T-cell (primary cell): Measurements from ENCODE around the gene TIPARP. TPM values are rescaled to one million over a fixed set of nuclear protein-coding genes. Genes with fewer than 3 reads are reported as not detected.

Experiments
- ATAC-seq, 4 experiments: fragments of 200-7000 bp in 3 of 4; fragments of 150-1000 bp in 1 of 4; cut with Tn5 transposase; replicated peaks in 1 of 4; 1 replicate in 3 of 4; 2 replicates in 1 of 4; pipeline ENCODE4 v1.10.0; 2021; ENCODE audit warnings: moderate library complexity in 3 of 4, mild to moderate bottlenecking in 2 of 4, moderate number of reproducible peaks in 1 of 4
- CTCF ChIA-PET, 2 donors: fragments of 300-600 bp; sonication (Branson Sonifier 250); formaldehyde crosslinking; loops; one replicate each; lab custom pipeline; 2022; ENCODE audit warnings: antibody characterized with exemption in 2 of 2; lab: Charles Lee
- POLR2A ChIA-PET, 2 donors: fragments of 300-600 bp; sonication (Branson Sonifier 250); formaldehyde crosslinking; loops; one replicate each; lab custom pipeline; 2022; ENCODE audit warnings: antibody characterized with exemption in 2 of 2; lab: Charles Lee
- DNase-seq, 35 experiments: peaks; one replicate each; pipeline versions ENCODE4 v3.0.0 to v3.0.0-alpha.2; 2013 to 2023
- H3K27ac ChIP-seq: one replicate; pipeline ENCODE4 v1.5.1; 2013; ENCODE audit warnings: low read length
- H3K27me3 ChIP-seq, 2 experiments: replicated peaks in 1 of 2; 1 replicate in 1 of 2; 2 replicates in 1 of 2; pipeline versions ENCODE4 v1.6.1 to v1.7.0; 2013; ENCODE audit warnings: low read length in 1 of 2, mixed read lengths in 1 of 2; ENCODE audit not compliant: control insufficient read depth in 2 of 2, insufficient read depth in 2 of 2; ENCODE audit errors: extremely low read depth in 1 of 2
- H3K36me3 ChIP-seq, 2 donors: 1 replicate in 1 of 2; 2 replicates in 1 of 2; pipeline versions ENCODE4 v1.6.1 to v1.7.0; 2013; ENCODE audit warnings: low read length in 1 of 2; ENCODE audit not compliant: control insufficient read depth in 2 of 2, insufficient read depth in 1 of 2; ENCODE audit errors: extremely low read depth in 1 of 2
- H3K4me1 ChIP-seq, 2 experiments: 1 replicate in 1 of 2; 2 replicates in 1 of 2; pipeline versions ENCODE4 v1.6.1 to v1.7.0; 2013; ENCODE audit warnings: low read length in 2 of 2, mixed read lengths in 1 of 2; ENCODE audit not compliant: insufficient read depth in 2 of 2, control insufficient read depth in 1 of 2; ENCODE audit errors: extremely low read depth in 1 of 2
- H3K4me3 ChIP-seq, 2 donors: 1 replicate in 1 of 2; 2 replicates in 1 of 2; pipeline versions ENCODE4 v1.5.1 to v1.7.0; 2013; ENCODE audit warnings: mild to moderate bottlenecking in 2 of 2, low read length in 1 of 2, moderate library complexity in 1 of 2; ENCODE audit not compliant: control insufficient read depth in 1 of 2; ENCODE audit errors: extremely low read depth in 1 of 2
- H3K9me3 ChIP-seq: 2 replicates; pipeline ENCODE4 v1.7.0; 2013
- H3K27ac Mint-ChIP-seq, 2 donors: one replicate each; pipeline ENCODE4 v1.8.0; 2020 to 2021; ENCODE audit warnings: mild to moderate bottlenecking in 2 of 2, mixed read lengths in 2 of 2
- H3K27me3 Mint-ChIP-seq, 2 donors: one replicate each; pipeline ENCODE4 v1.8.0; 2021 to 2022; ENCODE audit warnings: mixed read lengths in 2 of 2
- H3K36me3 Mint-ChIP-seq: one replicate; pipeline ENCODE4 v1.8.0; 2021; ENCODE audit warnings: mixed read lengths
- H3K4me1 Mint-ChIP-seq, 3 donors: one replicate each; pipeline ENCODE4 v1.8.0; 2020 to 2022; ENCODE audit warnings: mixed read lengths in 3 of 3, mild to moderate bottlenecking in 1 of 3
- H3K4me3 Mint-ChIP-seq, 3 donors: one replicate each; pipeline ENCODE4 v1.8.0; 2020 to 2022; ENCODE audit warnings: mild to moderate bottlenecking in 3 of 3, mixed read lengths in 3 of 3, moderate library complexity in 3 of 3
- H3K9me3 Mint-ChIP-seq, 3 donors: one replicate each; pipeline ENCODE4 v1.8.0; 2020 to 2022; ENCODE audit warnings: mixed read lengths in 3 of 3
- WGBS: methylation state at CpG from one replicate; pipeline ENCODE4 v1.1.5; 2013; ENCODE audit warnings: missing lambda C conversion rate; ENCODE audit not compliant: insufficient coverage; 5-methylcytosine and 5-hydroxymethylcytosine counted together
- total RNA-seq, 35 experiments: library from RNA in 6 of 35; stranded (reverse) in 6 of 35; fragments of 120-200 nt in 1 of 35; gene quantifications; one replicate each; pipeline versions ENCODE4 v1.2.1 to v1.2.4 and lab custom pipeline; 2013 to 2026

TIPARP gene
- total RNA-seq, 5 donors from 2014 or later (not counting 1 experiment from before 2014, with no cell fraction given), result 78.8 to 124 (median 110) TPM

- Mint-ChIP-seq H3K4me3 (peak overlapping the region; percentile 87 to 94 (median 90)), H3K27ac (peak overlapping the region; percentile 79 to 80), H3K4me1 (peaks cover 57 to 63% (median 60%) of the 10 kb centered on the region in 3 donors), H3K9me3 (no peaks in the 10 kb centered on the region), H3K27me3 (no peaks in the 10 kb centered on the region), H3K36me3 (peaks cover 47% of the 10 kb centered on the region)
- ChIA-PET POLR2A (interaction anchor here (0.6 to 2.2 kb wide), 6 partner anchors 11 to 475 kb away, joined by 3 to 9 read pairs (median 3); no protein-coding TSS in a partner anchor), CTCF (interaction anchor here in 1 of 2 donors (0.6 to 1.5 kb wide), 4 partner anchors 11 to 455 kb away, joined by 3 to 4 read pairs (median 4); partner anchors contain the start of gene SSR3)
- ATAC-seq, result no peak
- 0% methylated on average over 2 of the region's 18 CpGs for WGBS
- Histone ChIP-seq H3K4me3 (peak overlapping the region; percentile 92 to 95), H3K27ac (peak overlapping the region; percentile 42), H3K27me3 (no peaks in the 10 kb centered on the region), H3K9me3 (no peaks in the 10 kb centered on the region), H3K36me3 (peaks cover 0 to 27% of the 10 kb centered on the region in 2 donors), H3K4me1 (peaks cover 27 to 28% of the 10 kb centered on the region in 2 experiments)
- DNase-seq, result peak in 29 of 35 experiments; percentile 2 to 74 (median 21)
These were observed 1.7 kb downstream of the TIPARP start for GRCh38 chr3:156675830-156676767.

- H3K27ac ChIP-seq, result peak overlapping the region; percentile 42
- peaks cover 0 to 27% of the 10 kb centered on the region in 2 donors for H3K36me3 ChIP-seq
- POLR2A ChIA-PET, result interaction anchor here in 1 of 2 donors (0.9 to 2.2 kb wide), 2 partner anchors 10 to 474 kb away, joined by 4 to 9 read pairs; no protein-coding TSS in a partner anchor
- ATAC-seq (peak in 2 of 4 experiments; percentile 4 to 15), DNase-seq (peak in 14 of 35 experiments; percentile 4 to 73 (median 18))
- CTCF ChIA-PET, result interaction anchor here in 1 of 2 donors (0.8 kb wide), 1 partner anchor 526 kb away, joined by 3 read pairs; no protein-coding TSS in a partner anchor
- no CpG with 5 or more reads among the region's 3 CpGs for WGBS
- H3K4me1 ChIP-seq, result peaks cover 28% of the 10 kb centered on the region in 2 experiments
- H3K4me3 Mint-ChIP-seq, result peak overlapping the region; percentile 87 to 94 (median 90)
- H3K36me3 Mint-ChIP-seq, result peaks cover 53% of the 10 kb centered on the region
- peak overlapping the region; percentile 80 to 92 for H3K27ac Mint-ChIP-seq
- peaks cover 66 to 72% (median 68%) of the 10 kb centered on the region in 3 donors for H3K4me1 Mint-ChIP-seq
- H3K27me3 Mint-ChIP-seq, result no peaks in the 10 kb centered on the region
- peak overlapping the region in 1 of 2 donors; percentile 92 for H3K4me3 ChIP-seq
- H3K27me3 ChIP-seq, result no peaks in the 10 kb centered on the region
- H3K9me3 ChIP-seq, result no peaks in the 10 kb centered on the region
- no peaks in the 10 kb centered on the region for H3K9me3 Mint-ChIP-seq
These were observed 2.5 kb downstream of the TIPARP start for GRCh38 chr3:156676768-156677479.

DNA sequence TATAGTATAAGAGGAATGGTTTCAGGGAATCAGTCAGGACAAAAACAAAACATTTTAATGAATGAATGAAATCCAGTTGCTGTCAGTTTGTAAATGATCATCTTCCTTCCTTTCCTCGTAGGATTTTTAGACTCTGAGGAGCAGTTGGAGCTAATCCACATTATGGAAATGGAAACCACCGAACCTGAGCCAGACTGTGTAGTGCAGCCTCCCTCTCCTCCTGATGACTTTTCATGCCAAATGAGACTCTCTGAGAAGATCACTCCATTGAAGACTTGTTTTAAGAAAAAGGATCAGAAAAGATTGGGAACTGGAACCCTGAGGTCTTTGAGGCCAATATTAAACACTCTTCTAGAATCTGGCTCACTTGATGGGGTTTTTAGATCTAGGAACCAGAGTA, 3.1 kb downstream of the TIPARP start:
- Mint-ChIP-seq H3K4me3 (peak overlapping the region; percentile 87 to 94 (median 90)), H3K36me3 (peaks cover 56% of the 10 kb centered on the region), H3K9me3 (no peaks in the 10 kb centered on the region), H3K27ac (peak overlapping the region in 1 of 2 donors; percentile 46), H3K4me1 (peaks cover 72 to 78% (median 74%) of the 10 kb centered on the region in 3 donors), H3K27me3 (no peaks in the 10 kb centered on the region)
- Histone ChIP-seq H3K36me3 (peaks cover 0 to 27% of the 10 kb centered on the region in 2 donors), H3K4me1 (peaks cover 28% of the 10 kb centered on the region in 2 experiments), H3K9me3 (no peaks in the 10 kb centered on the region), H3K27ac (peak overlapping the region; percentile 34), H3K27me3 (no peaks in the 10 kb centered on the region), H3K4me3 (no peak overlapping the region)
- 100% methylated on average over 1 of the region's 2 CpGs for WGBS
- DNase-seq (no peak), ATAC-seq (no peak)
- ChIA-PET CTCF (interaction anchor here in 1 of 2 donors (0.8 kb wide), 1 partner anchor 527 kb away, joined by 3 read pairs; no protein-coding TSS in a partner anchor), POLR2A (interaction anchor here in 1 of 2 donors (0.7 to 2.2 kb wide), 3 partner anchors 9 to 473 kb away, joined by 3 to 9 read pairs (median 4); no protein-coding TSS in a partner anchor)

DNA sequence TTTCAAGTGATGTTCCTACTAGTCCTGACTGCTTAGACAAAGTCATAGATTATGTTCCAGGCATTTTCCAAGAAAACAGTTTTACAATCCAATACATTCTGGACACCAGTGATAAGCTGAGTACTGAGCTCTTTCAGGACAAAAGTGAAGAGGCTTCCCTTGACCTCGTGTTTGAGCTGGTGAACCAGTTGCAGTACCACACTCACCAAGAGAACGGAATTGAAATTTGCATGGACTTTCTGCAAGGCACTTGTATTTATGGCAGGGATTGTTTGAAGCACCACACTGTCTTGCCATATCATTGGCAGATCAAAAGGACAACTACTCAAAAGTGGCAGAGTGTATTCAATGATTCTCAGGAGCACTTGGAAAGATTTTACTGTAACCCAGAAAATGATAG, 3.8 kb downstream of the TIPARP start:
- Histone ChIP-seq H3K4me3 (no peak overlapping the region), H3K36me3 (peaks cover 0 to 27% of the 10 kb centered on the region in 2 donors), H3K9me3 (no peaks in the 10 kb centered on the region), H3K27ac (no peak overlapping the region), H3K4me1 (peaks cover 28% of the 10 kb centered on the region in 2 experiments), H3K27me3 (no peaks in the 10 kb centered on the region)
- no CpG with 5 or more reads among the region's 2 CpGs for WGBS
- peaks cover 72 to 77% (median 74%) of the 10 kb centered on the region in 3 donors for H3K4me1 Mint-ChIP-seq
- H3K27ac Mint-ChIP-seq, result no peak overlapping the region
- POLR2A ChIA-PET, result interaction anchor here in 1 of 2 donors (0.7 to 2.2 kb wide), 2 partner anchors 8 to 460 kb away, joined by 3 to 9 read pairs; no protein-coding TSS in a partner anchor
- no peak for ATAC-seq
- DNase-seq, result no peak
- peak overlapping the region; percentile 87 to 94 (median 90) for H3K4me3 Mint-ChIP-seq
- H3K27me3 Mint-ChIP-seq, result no peaks in the 10 kb centered on the region
- CTCF ChIA-PET, result interaction anchor here (0.5 to 1.5 kb wide), 3 partner anchors 97 to 459 kb away, joined by 3 to 7 read pairs (median 3); no protein-coding TSS in a partner anchor
- H3K9me3 Mint-ChIP-seq, result no peaks in the 10 kb centered on the region
- H3K36me3 Mint-ChIP-seq, result peaks cover 56% of the 10 kb centered on the region

GRCh38 chr3:156680243-156680914, 6.0 kb downstream of the TIPARP start:
- no peaks in the 10 kb centered on the region for H3K27me3 Mint-ChIP-seq
- DNase-seq (no peak), ATAC-seq (no peak)
- no peak overlapping the region for H3K27ac Mint-ChIP-seq
- WGBS, result no CpG with 5 or more reads among the region's 2 CpGs
- no peaks in the 10 kb centered on the region for H3K9me3 Mint-ChIP-seq
- ChIA-PET CTCF (interaction anchor here (0.5 to 1.5 kb wide), 6 partner anchors 10 to 496 kb away, joined by 3 to 8 read pairs (median 3); no protein-coding TSS in a partner anchor), POLR2A (interaction anchor here in 1 of 2 donors (0.6 to 1.0 kb wide), 2 partner anchors 9 to 1495 kb away, joined by 3 to 4 read pairs; no protein-coding TSS in a partner anchor)
- peaks cover 60% of the 10 kb centered on the region for H3K36me3 Mint-ChIP-seq
- H3K4me3 Mint-ChIP-seq, result peak overlapping the region; percentile 42 to 71 (median 42)
- no peak overlapping the region for H3K4me3 ChIP-seq
- H3K36me3 ChIP-seq, result peaks cover 0 to 27% of the 10 kb centered on the region in 2 donors
- H3K4me1 Mint-ChIP-seq, result peaks cover 82 to 85% (median 83%) of the 10 kb centered on the region in 3 donors
- no peaks in the 10 kb centered on the region for H3K27me3 ChIP-seq
- H3K9me3 ChIP-seq, result no peaks in the 10 kb centered on the region
- H3K4me1 ChIP-seq, result peaks cover 26 to 33% of the 10 kb centered on the region in 2 experiments
- H3K27ac ChIP-seq, result no peak overlapping the region
